Astrocyte (in vitro differentiated cells and primary cell): ENCODE data around the gene HNRNPU. TPM values are rescaled to one million over a fixed set of nuclear protein-coding genes. Genes with fewer than 3 reads are reported as not detected.

ENCODE experiments used
- DNase-seq: peaks from one replicate; pipeline ENCODE4 v3.0.0-alpha.2; 2010; ENCODE audit warnings: low read depth
- FAIRE-seq: peaks from 2 replicates; lab custom pipeline; 2011; peaks lifted over from hg19 to GRCh38; lab: Jason Lieb, UNC
- H2AFZ ChIP-seq: 2 replicates; pipeline ENCODE4 v1.6.0; 2012; ENCODE audit warnings: low read depth, low read length, inconsistent platforms
- H3K27ac ChIP-seq: 2 replicates; pipeline ENCODE4 v1.5.1; 2011; ENCODE audit warnings: low read depth, low read length, inconsistent platforms
- H3K27me3 ChIP-seq: 2 replicates; pipeline ENCODE4 v1.6.0; 2011; ENCODE audit warnings: low read length, inconsistent platforms; ENCODE audit not compliant: insufficient read depth
- H3K36me3 ChIP-seq: 2 replicates; pipeline ENCODE4 v1.5.1; 2011; ENCODE audit warnings: low read length, inconsistent platforms; ENCODE audit not compliant: insufficient read depth
- H3K4me1 ChIP-seq: 2 replicates; pipeline ENCODE4 v1.5.1; 2011; ENCODE audit warnings: low read length, inconsistent platforms; ENCODE audit not compliant: insufficient read depth
- H3K4me2 ChIP-seq: 2 replicates; pipeline ENCODE4 v1.6.0; 2012; ENCODE audit warnings: low read length, inconsistent platforms
- H3K4me3 ChIP-seq: 2 replicates; pipeline ENCODE4 v1.5.1; 2011; ENCODE audit warnings: low read depth, mild to moderate bottlenecking, low read length, inconsistent platforms; ENCODE audit not compliant: insufficient read depth
- H3K79me2 ChIP-seq: 2 replicates; pipeline ENCODE4 v1.6.0; 2012; ENCODE audit warnings: mild to moderate bottlenecking, low read length, inconsistent platforms; ENCODE audit not compliant: insufficient read depth
- H3K9ac ChIP-seq: 2 replicates; pipeline ENCODE4 v1.6.0; 2012; ENCODE audit warnings: mild to moderate bottlenecking, low read length, inconsistent platforms
- H3K9me3 ChIP-seq: 2 replicates; pipeline ENCODE4 v1.5.1; 2012; ENCODE audit warnings: low read depth, mild to moderate bottlenecking, low read length, inconsistent platforms; ENCODE audit not compliant: insufficient read depth
- H4K20me1 ChIP-seq: 2 replicates; pipeline ENCODE4 v1.6.0; 2012; ENCODE audit warnings: low read length, inconsistent platforms; ENCODE audit not compliant: insufficient read depth
- H3K27ac Mint-ChIP-seq: one replicate; pipeline ENCODE4 v1.8.0; 2021; ENCODE audit warnings: mild to moderate bottlenecking, mixed read lengths; ENCODE audit not compliant: unreplicated experiment
- H3K27me3 Mint-ChIP-seq: one replicate; pipeline ENCODE4 v1.8.0; 2021; ENCODE audit warnings: low read depth, mixed read lengths; ENCODE audit not compliant: unreplicated experiment
- H3K36me3 Mint-ChIP-seq: one replicate; pipeline ENCODE4 v1.8.0; 2021; ENCODE audit warnings: low read depth, mixed read lengths; ENCODE audit not compliant: unreplicated experiment
- H3K4me1 Mint-ChIP-seq: one replicate; pipeline ENCODE4 v1.8.0; 2021; ENCODE audit warnings: low read depth, mixed read lengths; ENCODE audit not compliant: unreplicated experiment
- H3K4me3 Mint-ChIP-seq: one replicate; pipeline ENCODE4 v1.8.0; 2021; ENCODE audit warnings: mild to moderate bottlenecking, moderate library complexity, mixed read lengths; ENCODE audit not compliant: unreplicated experiment
- H3K9me3 Mint-ChIP-seq: one replicate; pipeline ENCODE4 v1.8.0; 2021; ENCODE audit warnings: mild to moderate bottlenecking, mixed read lengths; ENCODE audit not compliant: unreplicated experiment
- CTCF ChIP-seq: IDR thresholded peaks from 2 replicates; pipeline ENCODE4 v1.5.1; 2011; ENCODE audit warnings: low read depth, mild to moderate bottlenecking, inconsistent platforms, low read length, moderate library complexity; ENCODE audit not compliant: insufficient read depth
- EZH2 ChIP-seq: IDR thresholded peaks from 2 replicates; pipeline ENCODE4 v1.6.1; 2012; ENCODE audit warnings: mild to moderate bottlenecking, low read length, inconsistent platforms; ENCODE audit not compliant: insufficient read depth
- total RNA-seq: library from RNA; stranded (reverse); gene quantifications from 2 replicates; pipeline ENCODE4 v1.2.1, GENCODE V29; 2021

HNRNPU gene
- total RNA-seq, 1 donor from 2014 or later, result 289 TPM

GRCh38 chr1:244896550-244896949 lies 32.2 kb upstream of the HNRNPU start:
- Histone ChIP-seq H2AFZ (no peak overlapping the region), H3K4me2 (peak overlapping the region; percentile 62), H3K27me3 (no peaks in the 10 kb centered on the region), H3K4me3 (no peak overlapping the region), H3K9me3 (no peaks in the 10 kb centered on the region), H3K79me2 (no peaks in the 10 kb centered on the region), H3K36me3 (no peaks in the 10 kb centered on the region), H4K20me1 (no peaks in the 10 kb centered on the region), H3K4me1 (peaks cover 9% of the 10 kb centered on the region), H3K27ac (no peak overlapping the region), H3K9ac (no peak overlapping the region)
- TF ChIP-seq EZH2 (no peak), CTCF (no peak)
- H3K9me3 Mint-ChIP-seq, result no peaks in the 10 kb centered on the region
- H3K4me1 Mint-ChIP-seq, result peaks cover 10% of the 10 kb centered on the region
- no peaks in the 10 kb centered on the region for H3K36me3 Mint-ChIP-seq
- H3K4me3 Mint-ChIP-seq, result no peak overlapping the region
- peak; percentile 75 for DNase-seq
- H3K27ac Mint-ChIP-seq, result no peak overlapping the region
- H3K27me3 Mint-ChIP-seq, result peaks cover 2% of the 10 kb centered on the region
- peak; percentile 32 for FAIRE-seq

- TF ChIP-seq EZH2 (no peak), CTCF (no peak)
- no peak for FAIRE-seq
- no peak overlapping the region for H3K27ac ChIP-seq
- no peak overlapping the region for H3K4me3 Mint-ChIP-seq
- no peak overlapping the region for H3K9ac ChIP-seq
- no peaks in the 10 kb centered on the region for H4K20me1 ChIP-seq
- H3K4me2 ChIP-seq, result no peak overlapping the region
- no peak overlapping the region for H3K4me3 ChIP-seq
- peaks cover 5% of the 10 kb centered on the region for H3K4me1 ChIP-seq
- H3K9me3 ChIP-seq, result no peaks in the 10 kb centered on the region
- no peak for DNase-seq
- no peaks in the 10 kb centered on the region for H3K79me2 ChIP-seq
- H3K36me3 Mint-ChIP-seq, result no peaks in the 10 kb centered on the region
- no peak overlapping the region for H2AFZ ChIP-seq
- H3K27me3 Mint-ChIP-seq, result peaks cover 2% of the 10 kb centered on the region
- H3K4me1 Mint-ChIP-seq, result peaks cover 7% of the 10 kb centered on the region
- H3K27ac Mint-ChIP-seq, result no peak overlapping the region
- no peaks in the 10 kb centered on the region for H3K36me3 ChIP-seq
- no peaks in the 10 kb centered on the region for H3K9me3 Mint-ChIP-seq
- no peaks in the 10 kb centered on the region for H3K27me3 ChIP-seq
Observed at GRCh38 chr1:244893836-244894235, 29.5 kb upstream of the HNRNPU start.

GRCh38 chr1:244887281-244887680 lies 22.9 kb upstream of the HNRNPU start:
- Mint-ChIP-seq H3K4me1 (peaks cover under 1% of the 10 kb centered on the region), H3K36me3 (no peaks in the 10 kb centered on the region), H3K27ac (no peak overlapping the region), H3K4me3 (no peak overlapping the region), H3K27me3 (no peaks in the 10 kb centered on the region), H3K9me3 (no peaks in the 10 kb centered on the region)
- Histone ChIP-seq H3K36me3 (no peaks in the 10 kb centered on the region), H4K20me1 (no peaks in the 10 kb centered on the region), H3K9me3 (no peaks in the 10 kb centered on the region), H3K9ac (no peak overlapping the region), H3K79me2 (no peaks in the 10 kb centered on the region), H3K4me1 (no peaks in the 10 kb centered on the region), H3K4me2 (no peak overlapping the region), H2AFZ (no peak overlapping the region), H3K27ac (no peak overlapping the region), H3K27me3 (no peaks in the 10 kb centered on the region), H3K4me3 (no peak overlapping the region)
- no peak for TF ChIP-seq EZH2
- TF ChIP-seq CTCF, result no peak
- no peak for FAIRE-seq
- DNase-seq, result no peak
